ENCODE measurements around the gene TMEM229A.

TMEM229A gene

GRCh38 chr7:123998921-123999320 is 33.9 kb downstream of the TMEM229A start:
- no peak for DNase-seq (ENCODE audit: low read depth in 2 of 2)
- TF ChIP-seq CTCF (IDR thresholded peaks at IDR 0.05; ENCODE audit: low read depth, low read length): no peak
- H3K4me3 ChIP-seq (replicated peaks in 1 of 2; ENCODE audit: low read depth in 2 of 2, low read length in 2 of 2): no peak overlapping the region

GRCh38 chr7:123996327-123996625 is 36.6 kb downstream of the TMEM229A start:
- no peak overlapping the region for H3K4me3 ChIP-seq (replicated peaks in 1 of 2; ENCODE audit: low read depth in 2 of 2, low read length in 2 of 2)
- no peak for DNase-seq (ENCODE audit: low read depth in 2 of 2)
- no peak for TF ChIP-seq CTCF (IDR thresholded peaks at IDR 0.05; ENCODE audit: low read depth, low read length)

GRCh38 chr7:123995617-123996326 is 37.1 kb downstream of the TMEM229A start:
- DNase-seq (ENCODE audit: low read depth in 2 of 2): peak in 1 of 2 donors; percentile 6
- H3K4me3 ChIP-seq (replicated peaks in 1 of 2; ENCODE audit: low read depth in 2 of 2, low read length in 2 of 2): no peak overlapping the region
- TF ChIP-seq CTCF (IDR thresholded peaks at IDR 0.05; ENCODE audit: low read depth, low read length): no peak

- H3K4me3 ChIP-seq (replicated peaks in 1 of 2; ENCODE audit: low read depth in 2 of 2, low read length in 2 of 2): no peak overlapping the region
- no peak for TF ChIP-seq CTCF (IDR thresholded peaks at IDR 0.05; ENCODE audit: low read depth, low read length)
- DNase-seq (ENCODE audit: low read depth in 2 of 2): no peak
These were observed 38.4 kb downstream of the TMEM229A start for GRCh38 chr7:123994449-123994848.

GRCh38 chr7:123993996-123994395 is 38.9 kb downstream of the TMEM229A start:
- TF ChIP-seq CTCF (IDR thresholded peaks at IDR 0.05; ENCODE audit: low read depth, low read length): no peak
- no peak overlapping the region for H3K4me3 ChIP-seq (replicated peaks in 1 of 2; ENCODE audit: low read depth in 2 of 2, low read length in 2 of 2)

GRCh38 chr7:123992913-123993518 is 39.9 kb downstream of the TMEM229A start:
- H3K4me3 ChIP-seq (replicated peaks in 1 of 2; ENCODE audit: low read depth in 2 of 2, low read length in 2 of 2): no peak overlapping the region
- TF ChIP-seq CTCF (IDR thresholded peaks at IDR 0.05; ENCODE audit: low read depth, low read length): no peak
- DNase-seq (ENCODE audit: low read depth in 2 of 2): no peak

More at GRCh38 chr7:123993996-123994395, 38.9 kb downstream of the TMEM229A start:
- DNase-seq (ENCODE audit: low read depth in 2 of 2): peak in 1 of 2 donors; percentile 35

Data from cardiac fibroblast (primary cell).